K562 (cell line): ENCODE results near the gene SPECC1L.

ENCODE experiments used
- CTCF ChIP-seq, 3 experiments: IDR thresholded peaks in 2 of 3; conservative IDR thresholded peaks in 1 of 3; 2 replicates each; pipeline ENCODE4 v1.5.1; 2011 to 2012; ENCODE audit warnings: low read length in 3 of 3, mild to moderate bottlenecking in 3 of 3, control low read depth in 2 of 3, improper control_type of control experiment in 1 of 3, inconsistent platforms in 1 of 3, low read depth in 1 of 3, mixed read lengths in 1 of 3, moderate library complexity in 1 of 3; ENCODE audit not compliant: insufficient read depth in 2 of 3
- FOXK1 ChIP-seq: sonication (generic); formaldehyde crosslinking; IDR thresholded peaks from 2 replicates; pipeline ENCODE4 v1.8.0; 2022; ENCODE audit warnings: missing genetic modification reagents, mild to moderate bottlenecking, borderline replicate concordance
- GATA2 ChIP-seq: sonication (generic); formaldehyde crosslinking; IDR thresholded peaks from 2 replicates; pipeline ENCODE4 v1.4.0; 2020; ENCODE audit warnings: mild to moderate bottlenecking, missing genetic modification reagents
- MAFK ChIP-seq: IDR thresholded peaks from 2 replicates; pipeline ENCODE4 v1.6.1; 2011; ENCODE audit warnings: low read length, improper control_type of control experiment
- MEIS2 ChIP-seq: fragments of 450-650 bp; IDR thresholded peaks from 2 replicates; pipeline ENCODE4 v1.6.1; 2014; ENCODE audit warnings: mild to moderate bottlenecking; ENCODE audit not compliant: partially characterized antibody
- NFE2 ChIP-seq: IDR thresholded peaks from 2 replicates; pipeline ENCODE4 v1.6.1; 2014; ENCODE audit warnings: antibody characterized with exemption, low read depth
- POLR2A ChIP-seq: fragments of 450-650 bp; conservative IDR thresholded peaks from 2 replicates; pipeline ENCODE4 v1.6.1; 2016
- ZNF239 ChIP-seq: fragments of 250-450 bp; sonication (Bioruptor Pico); IDR thresholded peaks from 2 replicates; pipeline ENCODE4 v1.4.0; 2020; ENCODE audit warnings: mild to moderate bottlenecking
- ZNF57 ChIP-seq: fragments of 450-650 bp; formaldehyde crosslinking; IDR thresholded peaks from 2 replicates; pipeline ENCODE4 v1.4.0; 2020; ENCODE audit warnings: mild to moderate bottlenecking, moderate library complexity

DNA sequence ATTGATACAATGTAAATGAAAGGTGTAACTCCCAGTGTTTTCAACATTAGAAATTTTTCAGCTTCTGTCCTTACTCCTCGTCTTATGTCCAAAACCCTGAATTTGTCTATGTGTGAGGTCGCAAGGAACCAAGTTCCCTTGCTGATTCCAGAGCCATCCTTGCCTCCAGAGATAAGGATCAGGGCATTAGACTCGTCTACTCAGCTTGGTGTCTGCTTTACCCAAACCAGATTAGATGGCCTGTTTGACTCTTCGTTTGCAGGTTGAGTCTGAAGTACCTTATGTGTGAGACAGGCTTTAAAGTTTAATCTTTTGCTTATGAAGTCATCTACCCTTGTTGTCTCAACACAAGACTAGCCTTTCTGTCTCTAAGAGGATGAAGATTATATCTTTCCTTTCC lies 55.6 kb downstream of the SPECC1L start:
- TF ChIP-seq NFE2 (no peak), ZNF57 (CRISPR knock-in tag) (no peak), CTCF (IDR thresholded peaks at IDR 0.05 in 2 of 3, conservative IDR thresholded peaks at IDR 0.05 in 1 of 3; ENCODE audit: insufficient read depth in 2 of 3, low read depth in 1 of 3, low read length in 3 of 3) (no peak), POLR2A (no peak), MEIS2 (no peak), FOXK1 (CRISPR knock-in tag) (no peak), MAFK (no peak), ZNF239 (CRISPR knock-in tag) (no peak), GATA2 (CRISPR knock-in tag) (no peak)
